ENCODE data around the gene ABCG1.

Gene ABCG1

DNA sequence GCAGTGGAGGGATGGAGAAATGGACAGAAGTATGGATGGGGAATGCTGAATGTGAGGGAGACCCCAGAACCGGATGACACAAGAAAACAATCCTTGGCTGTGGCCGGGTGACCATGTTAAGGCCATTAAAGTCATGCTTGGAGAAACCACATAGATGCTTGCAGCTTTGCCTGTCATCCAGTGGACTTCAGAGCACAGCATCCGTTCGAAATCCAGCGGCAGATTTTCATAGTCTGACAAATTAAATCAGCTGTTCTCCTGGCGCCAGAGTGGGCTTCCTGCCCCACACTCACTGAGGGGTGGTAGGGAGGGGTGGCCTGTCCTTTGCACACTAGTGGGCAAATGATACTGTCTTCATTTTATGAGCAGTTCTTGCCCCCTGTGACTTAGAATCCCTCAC is 35.1 kb downstream of the ABCG1 start:
- DNase-seq: no peak

DNA sequence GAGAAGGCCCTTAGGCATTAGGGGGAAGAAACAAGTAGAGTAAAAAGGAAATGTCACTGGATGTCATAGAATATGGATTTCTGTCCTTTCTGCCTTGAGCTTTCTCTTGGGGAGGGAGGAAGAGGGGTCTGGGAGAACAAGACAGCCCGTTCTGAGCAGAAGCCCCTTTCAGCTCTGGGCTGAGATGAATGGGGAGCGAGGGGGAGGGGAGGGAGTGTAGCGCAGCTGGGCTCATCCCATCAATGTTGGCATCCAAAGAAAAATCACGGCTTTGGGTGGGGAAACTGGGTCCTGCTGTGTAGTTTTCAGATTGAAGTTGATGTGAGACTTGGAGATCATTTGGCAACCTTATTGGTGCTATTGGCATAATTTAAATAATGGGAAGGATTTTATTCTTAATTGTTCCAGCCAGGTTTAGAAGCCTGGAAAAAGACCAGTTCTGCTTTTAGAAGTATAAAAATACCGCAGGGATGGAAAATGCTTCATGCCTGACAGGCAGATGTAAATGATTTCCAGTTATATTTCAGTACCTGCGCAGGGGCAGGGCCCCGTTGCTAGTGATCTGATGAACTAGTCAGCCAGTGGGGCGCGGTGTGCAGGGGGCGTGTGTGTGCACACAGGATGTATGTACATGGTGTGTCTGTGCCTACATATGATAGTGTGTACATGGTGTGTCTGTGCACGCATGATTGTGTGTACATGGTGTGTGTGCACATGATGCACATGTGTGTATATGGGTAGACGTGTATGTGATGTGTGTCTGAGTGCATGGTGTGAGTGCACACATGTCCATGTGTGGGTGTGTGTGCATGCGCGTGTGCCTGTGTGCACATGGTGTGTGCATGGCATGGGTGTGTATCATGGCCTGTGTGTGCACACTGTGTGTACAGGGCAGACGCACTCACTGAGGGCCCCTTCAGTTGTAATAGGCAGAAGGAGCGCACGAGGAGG is 36.0 kb downstream of the ABCG1 start:
- no peak for DNase-seq

DNA sequence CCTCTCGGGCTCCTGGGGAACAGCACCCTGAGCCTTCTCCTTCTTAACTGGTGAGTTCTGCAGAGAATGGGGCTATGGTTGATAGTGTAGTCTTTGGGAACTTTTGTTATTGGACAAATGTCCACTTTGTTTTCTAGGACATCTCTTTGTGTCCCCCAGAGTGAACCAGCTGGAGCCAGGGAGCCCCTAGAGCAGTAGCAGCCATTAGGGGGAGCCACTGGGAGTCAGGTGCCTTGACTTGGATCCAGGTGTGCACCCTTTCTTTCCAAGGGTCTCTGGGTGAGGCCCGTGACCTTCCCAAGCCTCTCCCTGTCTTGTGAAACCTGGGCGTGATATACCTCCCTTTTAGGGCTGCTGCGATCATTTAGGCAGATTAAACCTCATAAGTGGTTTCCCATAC is 36.9 kb downstream of the ABCG1 start:
- no peak for DNase-seq

DNA sequence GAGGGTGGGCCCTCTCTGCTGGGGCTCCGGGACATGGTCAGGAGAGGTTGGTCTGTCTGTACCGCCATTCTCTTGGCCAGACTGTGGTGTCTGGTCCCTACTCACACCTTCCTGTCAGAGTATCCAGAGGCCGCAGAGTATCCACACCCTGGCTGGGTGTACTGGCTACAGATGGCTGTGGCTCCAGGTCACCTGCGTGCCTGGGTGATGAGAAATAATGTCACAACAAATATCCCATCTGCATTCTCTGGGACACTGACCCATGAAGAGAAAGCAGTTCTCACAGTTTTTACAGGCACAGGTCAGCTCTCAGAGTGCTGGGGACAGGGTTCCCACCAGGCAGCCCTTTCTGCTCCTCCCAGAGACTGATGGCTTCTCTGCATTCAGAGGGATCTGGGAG is 37.4 kb downstream of the ABCG1 start:
- DNase-seq: no peak

DNA sequence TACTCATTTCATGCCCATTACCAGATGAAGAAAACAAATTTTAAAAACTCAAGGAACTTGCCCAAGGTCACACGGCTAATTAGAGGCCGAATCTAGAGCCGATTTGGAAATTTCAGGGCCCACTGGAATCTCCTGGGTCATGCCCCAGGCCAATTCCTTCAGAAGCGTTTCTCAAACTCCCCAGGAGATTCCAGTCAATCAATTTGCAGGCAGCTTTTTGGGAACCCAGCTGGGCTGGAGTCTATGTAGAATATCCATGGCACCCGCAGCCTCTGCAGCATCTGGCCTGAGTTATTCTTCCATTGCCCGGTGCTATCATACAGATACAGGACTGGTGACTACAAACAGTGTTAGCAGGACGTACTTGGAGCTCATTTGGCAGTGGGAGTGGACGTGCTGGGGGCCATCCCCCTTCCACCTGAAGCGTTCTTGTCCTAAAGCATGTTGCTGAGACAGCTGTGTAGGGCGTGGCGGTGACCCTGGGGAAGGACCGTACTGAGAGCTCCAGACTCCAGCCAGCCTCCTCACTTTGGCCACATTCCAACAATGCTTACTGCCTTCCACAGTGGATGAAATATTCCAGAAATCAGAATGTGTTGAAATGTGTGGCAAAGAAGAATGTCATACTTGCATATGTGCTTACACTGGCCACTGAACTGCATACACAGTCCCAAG is 38.3 kb downstream of the ABCG1 start:
- DNase-seq: peak; percentile 43

DNA sequence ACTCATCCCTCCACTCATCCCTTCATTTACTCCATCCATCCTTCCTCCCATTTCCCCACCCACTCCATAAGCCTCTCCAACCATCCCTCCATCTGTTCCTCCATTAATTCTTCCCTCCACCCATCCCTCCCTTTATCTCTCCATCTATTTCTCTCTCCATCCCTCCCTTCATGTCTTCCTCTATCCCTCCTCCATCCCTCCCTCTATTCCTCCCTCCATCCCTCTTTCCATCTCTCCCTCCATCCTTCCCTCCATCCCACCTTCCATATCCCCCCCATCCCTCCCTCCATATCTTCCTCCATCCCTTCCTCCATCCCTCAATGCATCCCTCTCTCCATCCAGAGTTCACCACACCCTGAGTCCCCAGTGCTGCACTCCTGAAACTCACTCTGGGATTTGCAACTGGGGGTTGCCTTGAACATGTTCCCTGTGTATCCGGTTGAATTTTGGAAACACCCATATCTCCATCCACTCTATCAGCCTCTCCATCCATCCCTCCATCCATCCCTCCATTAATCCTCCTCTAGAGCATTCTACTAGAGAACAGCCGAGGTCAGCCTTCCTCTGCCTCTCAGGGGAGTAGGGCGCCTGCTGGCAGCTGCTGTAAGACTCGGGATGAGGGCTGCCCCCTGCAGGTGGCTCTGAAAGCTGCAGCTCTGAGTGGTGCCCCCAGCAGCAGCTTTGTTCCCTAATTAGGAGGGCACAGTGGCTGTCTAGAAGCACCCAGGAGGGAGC is 39.4 kb downstream of the ABCG1 start:
- peak; percentile 41 for DNase-seq

DNA sequence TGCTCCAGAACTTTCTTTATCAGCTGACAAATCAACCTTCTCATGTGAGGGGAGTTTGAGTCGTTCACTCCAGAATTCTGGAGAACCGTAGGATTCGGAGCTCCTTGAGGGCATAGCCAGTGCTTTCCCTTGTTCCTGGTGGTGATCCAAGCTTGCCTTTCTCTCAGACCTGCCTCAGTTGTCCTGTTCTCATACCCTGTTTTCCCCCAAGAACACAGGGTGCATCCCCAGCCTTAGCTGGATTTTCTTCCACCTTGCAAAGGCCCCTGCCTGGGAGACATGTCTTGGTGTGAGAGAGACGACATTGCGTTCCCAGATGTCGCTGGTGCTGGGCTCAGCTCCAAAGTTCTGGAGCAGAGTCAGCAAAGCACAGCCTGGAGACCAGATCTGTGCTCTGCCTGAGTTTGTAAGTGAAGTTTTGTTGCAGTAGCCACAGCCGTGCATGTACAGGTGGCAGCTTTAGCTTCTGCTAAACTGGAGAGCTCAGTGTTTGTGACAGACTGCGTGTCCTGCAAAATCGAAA is 40.0 kb downstream of the ABCG1 start:
- DNase-seq: no peak

DNA sequence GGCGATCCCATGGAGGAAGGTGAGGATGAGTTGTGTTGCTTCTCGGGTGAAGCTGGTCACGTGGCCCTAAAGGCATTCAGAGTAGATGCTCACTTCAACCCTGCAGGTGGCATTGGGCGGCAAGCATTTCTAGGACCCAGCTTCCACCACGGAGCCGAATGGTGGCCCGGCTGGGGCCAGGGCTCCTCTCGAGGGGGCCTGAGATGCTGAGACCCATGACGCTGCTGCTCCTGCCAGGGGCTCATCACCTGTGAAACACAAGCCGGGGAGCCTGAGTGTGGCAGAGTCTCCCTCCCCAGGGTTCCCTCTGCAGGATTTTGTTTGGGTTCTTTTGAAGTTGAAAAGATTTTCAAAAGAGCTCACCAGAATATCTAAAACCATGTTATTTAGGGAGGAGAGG is 41.2 kb downstream of the ABCG1 start:
- DNase-seq: no peak

DNA sequence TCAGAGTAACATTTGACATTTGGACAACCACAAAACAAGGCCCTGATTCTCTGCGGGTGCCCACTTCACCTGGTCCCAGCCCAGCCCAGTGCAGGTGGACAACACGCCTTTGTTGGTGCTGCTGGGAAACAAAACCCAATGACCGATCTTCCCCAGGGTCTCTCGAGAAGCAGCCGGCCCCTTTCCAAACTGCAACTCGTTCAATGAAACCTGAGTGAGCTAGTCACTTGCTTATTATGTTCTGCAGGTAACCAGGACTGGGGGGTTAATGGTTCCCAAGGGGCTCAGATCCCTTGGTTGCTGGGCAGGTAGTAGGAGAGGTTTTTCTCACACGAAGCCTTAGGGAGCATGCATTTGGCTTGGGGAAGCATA is 42.9 kb downstream of the ABCG1 start:
- DNase-seq: no peak

DNA sequence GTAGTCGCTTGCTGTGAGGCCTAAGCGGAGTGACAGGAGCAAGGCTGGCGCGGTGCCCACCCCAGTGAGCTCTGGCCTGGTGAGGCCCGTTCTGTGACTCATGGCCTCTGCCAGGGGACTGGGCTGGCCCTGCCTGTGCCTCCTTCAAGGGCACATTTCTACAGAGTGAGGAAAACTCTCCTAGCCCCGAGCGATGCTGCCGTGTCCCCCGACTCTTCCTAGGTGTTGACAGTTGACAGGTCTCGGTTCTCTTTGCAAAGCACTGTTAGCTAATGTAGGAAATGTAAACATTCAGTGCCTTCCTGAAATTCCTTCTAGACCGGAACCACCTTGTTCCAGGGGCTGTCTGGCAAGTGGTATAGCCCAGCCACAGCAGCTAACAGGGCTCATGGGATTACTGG is 43.9 kb downstream of the ABCG1 start:
- peak; percentile 3 for DNase-seq

DNA sequence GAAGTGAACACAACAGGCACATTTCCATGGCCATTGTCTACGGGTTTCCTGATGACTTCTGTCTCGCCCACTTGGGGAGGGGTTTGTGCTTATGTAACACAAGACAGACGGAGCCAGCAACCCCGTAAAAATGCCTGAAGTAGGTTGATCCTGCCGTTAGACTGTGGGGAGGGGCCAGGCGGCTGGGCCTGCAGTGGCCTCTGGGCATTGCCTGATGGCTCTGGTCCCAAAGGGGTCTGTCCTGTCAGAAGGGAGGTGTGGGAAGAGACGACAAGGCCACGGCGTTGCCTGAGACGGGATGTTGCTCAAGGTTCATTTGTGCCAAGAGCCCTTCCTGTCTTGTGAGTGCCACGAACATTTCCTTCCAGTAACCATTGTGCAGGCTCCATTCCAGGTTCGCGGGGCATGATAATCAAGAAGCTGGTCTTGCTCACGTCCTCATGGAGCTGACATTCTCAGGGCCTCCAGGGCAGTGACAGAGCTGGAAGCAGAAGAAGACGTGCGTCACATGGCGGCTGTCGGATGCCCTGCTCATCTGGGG is 44.7 kb downstream of the ABCG1 start:
- DNase-seq: no peak

DNA sequence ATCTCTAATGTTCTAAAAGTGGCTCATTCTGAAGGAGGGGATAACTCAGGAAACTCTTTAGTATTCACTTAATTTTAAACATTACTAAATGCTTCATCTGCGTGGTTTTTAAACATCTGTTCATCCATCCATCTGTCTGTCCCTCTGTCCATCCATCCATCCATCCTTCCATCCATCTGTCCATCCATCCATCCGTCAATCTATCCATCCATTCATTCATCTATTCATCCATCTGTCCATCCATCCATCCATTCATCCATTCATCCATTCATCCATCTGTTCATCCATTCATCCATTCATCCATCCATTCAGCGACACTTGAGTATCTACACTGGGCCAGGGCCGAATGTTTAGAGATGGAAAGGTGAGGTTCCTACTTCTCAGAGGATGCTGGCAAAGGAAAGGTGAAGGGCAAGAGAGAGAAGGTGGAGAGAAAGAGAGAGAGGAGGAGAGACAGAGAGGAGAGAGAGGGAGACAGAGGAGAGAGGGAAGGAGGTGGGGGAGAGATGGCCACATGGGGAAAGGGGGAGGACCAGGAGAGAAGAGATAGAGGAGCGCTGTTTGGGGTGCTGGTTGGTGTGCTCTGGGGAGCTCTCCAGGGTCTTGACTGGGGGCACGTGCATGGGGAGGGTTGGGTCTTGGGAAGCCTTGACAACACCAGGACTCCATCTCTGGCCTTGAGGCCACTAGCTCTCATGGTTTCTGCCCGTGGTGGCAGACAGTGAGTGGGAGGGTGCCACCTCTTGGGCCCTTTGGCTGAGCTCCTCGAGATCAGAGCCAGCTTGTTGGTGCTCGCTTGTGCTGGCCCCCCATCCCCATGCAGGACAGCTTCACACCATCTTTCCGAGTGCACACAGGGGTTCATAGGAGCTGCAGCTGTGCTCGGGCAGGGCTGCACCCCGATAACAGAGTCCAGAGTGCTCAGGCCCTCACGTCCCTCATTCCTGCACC is 45.6 kb downstream of the ABCG1 start:
- DNase-seq: no peak

DNA sequence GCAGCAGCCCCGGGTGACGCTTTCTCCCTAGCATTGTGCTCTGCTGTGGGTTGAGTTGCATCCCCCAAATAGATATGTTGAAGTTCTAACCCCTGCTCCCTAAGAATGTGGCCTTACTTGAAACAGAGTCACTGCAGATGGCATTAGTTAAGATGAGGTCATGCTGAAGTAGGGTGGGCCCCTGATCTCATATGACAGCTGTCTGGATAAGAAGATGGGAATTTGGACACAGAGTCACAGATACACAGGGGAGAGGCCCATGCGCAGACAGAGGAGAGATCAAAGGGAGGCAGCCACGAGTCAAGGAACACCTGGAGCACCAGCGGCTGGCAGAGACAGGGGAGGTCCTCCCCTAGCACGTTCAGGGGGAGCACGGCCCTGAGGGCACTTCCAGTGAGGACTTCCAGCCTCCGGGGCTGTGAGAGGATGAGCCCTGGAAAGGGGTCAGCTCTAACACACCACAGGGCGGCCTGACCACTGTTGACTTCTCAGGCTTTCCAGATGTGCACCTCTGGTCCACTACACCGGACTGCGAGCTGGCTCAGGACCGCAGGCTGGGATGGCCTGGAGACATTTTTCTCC is 46.4 kb downstream of the ABCG1 start:
- no peak for DNase-seq

DNA sequence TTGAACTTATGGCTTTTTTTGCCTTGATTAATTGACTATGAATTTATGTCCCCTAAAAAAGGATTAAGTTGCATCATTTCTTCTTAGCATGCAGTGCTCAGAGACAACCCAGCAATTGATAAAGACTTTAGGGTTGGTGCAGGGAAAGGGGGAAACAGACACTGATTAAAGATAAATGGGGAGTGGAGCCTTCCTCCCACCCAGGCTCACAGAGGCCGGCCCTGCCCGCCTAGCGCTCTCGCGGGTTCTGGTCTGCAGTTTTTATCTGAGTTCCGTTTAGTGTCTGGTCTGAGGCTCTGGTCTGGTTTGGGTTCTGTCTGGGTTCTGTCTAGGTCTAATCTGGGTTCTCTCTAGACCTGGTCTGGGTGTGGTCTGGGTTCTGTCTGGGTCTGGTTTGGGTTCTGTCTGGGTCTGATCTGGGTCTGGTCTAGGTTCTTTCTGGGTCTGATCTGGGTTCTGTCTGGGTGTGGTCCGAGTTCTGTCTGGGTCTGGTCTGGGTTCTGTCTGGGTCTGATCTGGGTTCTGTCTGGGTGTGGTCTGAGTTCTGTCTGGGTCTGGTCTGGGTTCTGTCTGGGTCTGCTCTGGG is 48.1 kb downstream of the ABCG1 start:
- no peak for DNase-seq

DNA sequence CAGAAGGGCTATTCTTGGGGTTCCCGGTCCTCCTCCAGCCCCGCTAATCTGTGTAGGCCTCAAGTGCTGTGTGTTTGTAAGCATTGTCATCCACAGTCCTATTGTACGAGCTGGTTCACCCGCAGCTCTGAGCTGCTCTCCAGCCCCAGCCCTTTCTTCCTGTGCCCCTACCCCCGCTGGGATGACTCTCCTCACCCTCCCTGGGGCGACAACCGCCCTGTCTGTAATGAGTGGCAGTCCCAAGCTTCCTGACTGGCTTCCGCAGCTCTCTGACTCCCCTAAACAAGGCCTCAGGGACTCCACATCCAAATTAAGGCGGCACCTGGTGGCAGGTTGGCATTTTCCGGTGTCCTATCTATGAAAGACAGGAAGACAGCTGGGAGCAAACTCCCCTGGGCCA is 50.4 kb downstream of the ABCG1 start:
- DNase-seq: no peak

DNA sequence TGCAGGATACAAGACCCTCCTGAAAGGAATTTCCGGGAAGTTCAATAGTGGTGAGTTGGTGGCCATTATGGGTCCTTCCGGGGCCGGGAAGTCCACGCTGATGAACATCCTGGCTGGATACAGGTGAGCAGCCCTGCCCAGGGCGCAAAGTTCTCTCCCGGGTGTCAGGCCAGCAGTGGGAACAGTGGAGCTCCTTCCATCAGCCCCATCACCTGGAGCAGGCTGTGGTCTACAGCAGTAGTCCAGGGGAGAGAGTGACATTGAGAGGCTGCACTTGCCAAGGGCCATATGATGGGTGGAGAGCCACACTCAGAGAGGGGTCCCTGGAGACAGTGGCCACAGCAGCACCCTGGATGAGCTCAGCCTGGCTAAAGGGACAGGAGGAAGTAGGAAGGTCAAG is 52.1 kb downstream of the ABCG1 start:
- DNase-seq: no peak

DNA sequence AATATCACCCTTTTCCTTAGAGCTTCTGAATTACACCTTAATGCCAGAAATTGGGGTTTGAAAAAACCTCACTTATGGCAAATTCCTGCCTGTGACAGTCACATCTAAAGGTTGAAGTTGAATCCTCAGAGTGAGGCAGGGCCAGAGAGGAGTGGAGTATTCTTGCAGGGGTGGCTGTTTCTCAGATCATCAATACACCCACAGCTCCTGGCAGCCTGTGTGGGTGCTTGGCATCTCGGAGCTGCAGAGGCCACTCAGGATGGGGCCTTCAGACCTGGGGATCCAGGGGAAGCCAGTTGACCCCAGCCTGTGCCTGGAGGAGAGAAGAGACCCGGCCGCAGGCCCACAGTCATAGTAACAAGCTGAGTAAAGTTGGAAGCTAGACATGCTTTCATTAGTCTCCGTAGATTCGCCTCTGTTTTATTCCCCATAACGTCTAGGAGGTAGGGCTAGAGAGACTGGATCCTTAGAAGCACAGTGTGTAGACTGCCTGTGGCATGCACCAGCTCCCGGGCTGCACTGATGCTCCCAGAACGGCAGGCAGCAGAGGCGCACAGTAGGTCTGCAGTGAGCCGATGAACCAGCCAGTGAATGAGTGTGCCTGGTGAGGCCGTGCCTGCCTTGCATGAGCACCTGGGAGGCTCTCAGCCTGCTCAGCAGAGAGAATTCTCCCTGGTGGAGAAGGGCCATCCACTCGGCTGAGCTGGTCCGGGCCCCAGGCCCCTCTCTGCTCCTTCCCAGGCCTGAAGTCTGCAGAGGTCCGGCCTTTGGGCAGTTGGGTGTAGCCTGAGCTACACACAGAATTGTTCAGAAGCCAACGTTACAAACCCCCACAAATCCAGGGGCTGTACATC is 53.4 kb downstream of the ABCG1 start:
- no peak for DNase-seq

DNA sequence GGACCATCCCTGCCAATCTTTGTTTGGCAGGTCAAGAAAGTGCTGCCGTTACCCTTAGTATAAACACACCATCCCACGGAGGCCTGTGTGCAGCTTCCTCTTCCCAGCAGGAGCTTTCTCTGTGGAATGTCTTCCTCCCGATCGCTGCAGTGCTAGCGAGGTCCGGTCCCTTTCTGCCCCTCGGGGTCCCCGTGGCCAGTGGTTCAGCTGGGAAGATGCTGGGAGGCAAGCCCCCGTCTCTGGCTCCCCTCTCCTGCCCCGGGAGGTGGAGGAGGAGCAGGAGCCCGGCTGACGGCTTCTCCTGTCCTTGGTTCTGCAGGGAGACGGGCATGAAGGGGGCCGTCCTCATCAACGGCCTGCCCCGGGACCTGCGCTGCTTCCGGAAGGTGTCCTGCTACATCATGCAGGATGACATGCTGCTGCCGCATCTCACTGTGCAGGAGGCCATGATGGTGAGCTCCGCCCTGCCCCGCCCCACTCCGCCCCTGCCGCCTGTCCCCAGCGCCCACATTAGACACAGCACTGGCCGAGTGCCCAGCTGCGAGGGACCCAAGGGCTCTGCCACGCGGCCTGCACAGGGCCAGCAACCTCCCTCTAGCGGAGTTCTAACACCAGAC is 54.2 kb downstream of the ABCG1 start:
- DNase-seq: no peak

DNA sequence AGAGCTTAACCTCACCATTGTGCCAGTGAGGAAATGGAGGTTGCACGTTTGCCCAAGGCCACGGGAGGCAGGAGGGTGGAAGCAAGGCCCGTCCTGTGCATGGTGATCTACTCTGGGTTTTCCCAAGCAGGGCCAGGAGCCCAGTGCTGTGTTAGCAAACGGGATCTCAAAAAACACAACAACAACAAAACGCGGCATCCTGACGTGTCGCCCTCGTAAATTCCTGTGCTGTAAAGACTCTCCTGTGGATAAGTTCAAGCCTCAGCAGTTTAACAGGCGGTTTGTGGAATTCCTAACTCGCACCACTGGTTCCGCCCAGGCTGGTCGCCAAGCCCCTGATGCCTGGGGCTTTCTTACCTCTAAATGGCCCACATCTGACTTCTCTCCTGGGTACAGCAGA is 57.1 kb downstream of the ABCG1 start:
- no peak for DNase-seq
